PC-3 (cell line): Measurements from ENCODE around the gene CCDC159. TPM values are rescaled to one million over a fixed set of nuclear protein-coding genes. Genes with fewer than 3 reads are reported as not detected.

Experiments
- ATAC-seq: fragments of 200-7000 bp; cut with Tn5 transposase; 2 replicates; pipeline ENCODE4 v1.9.1; 2020; ENCODE audit warnings: mild to moderate bottlenecking, moderate library complexity
- BruUV-seq: library from RNA; stranded (reverse); fragments of 400-500 nt; replicated peaks from 2 replicates; lab custom pipeline; 2021; lab: Mats Ljungman, UMichigan
- CTCF ChIA-PET: fragments of 300-600 bp; sonication (Branson Sonifier 250); formaldehyde crosslinking; loops from one replicate; lab custom pipeline; 2022; ENCODE audit warnings: antibody characterized with exemption; lab: Charles Lee
- POLR2A ChIA-PET: fragments of 300-600 bp; sonication (Branson Sonifier 250); formaldehyde crosslinking; loops from one replicate; lab custom pipeline; 2022; ENCODE audit warnings: antibody characterized with exemption; ENCODE audit not compliant: unreplicated experiment; lab: Charles Lee
- DNase-seq: peaks from one replicate; pipeline ENCODE4 v3.0.0-alpha.2; 2015
- H2AFZ ChIP-seq: fragments of 300-600 bp; sonication (generic); 2 replicates; pipeline ENCODE4 v1.6.0; 2016; ENCODE audit warnings: antibody characterized with exemption, low read length
- H3F3A ChIP-seq: fragments of 300-600 bp; sonication (generic); one replicate; pipeline ENCODE4 v1.6.0; 2017; ENCODE audit warnings: antibody characterized with exemption, low read length, control low read depth, mild to moderate bottlenecking; ENCODE audit not compliant: unreplicated experiment
- H3K27ac ChIP-seq: fragments of 300-600 bp; sonication (generic); 2 replicates; pipeline ENCODE4 v1.5.1; 2016; ENCODE audit warnings: mild to moderate bottlenecking, low read length
- H3K27me3 ChIP-seq: fragments of 300-600 bp; sonication (generic); 2 replicates; pipeline ENCODE4 v1.6.1; 2016; ENCODE audit warnings: low read length, mixed read lengths
- H3K36me3 ChIP-seq: fragments of 300-600 bp; sonication (generic); 2 replicates; pipeline ENCODE4 v1.6.1; 2016; ENCODE audit warnings: low read depth, mixed run types, low read length, mixed read lengths
- H3K4me1 ChIP-seq: fragments of 300-600 bp; sonication (generic); 2 replicates; pipeline ENCODE4 v1.5.1; 2016; ENCODE audit warnings: low read length; ENCODE audit not compliant: insufficient read depth
- H3K4me2 ChIP-seq: fragments of 300-600 bp; sonication (generic); 2 replicates; pipeline ENCODE4 v1.6.0; 2016; ENCODE audit warnings: low read length
- H3K4me3 ChIP-seq: fragments of 300-600 bp; sonication (generic); 2 replicates; pipeline ENCODE4 v1.5.1; 2016; ENCODE audit warnings: mild to moderate bottlenecking, low read length, mixed read lengths
- H3K79me2 ChIP-seq: fragments of 300-600 bp; sonication (generic); 2 replicates; pipeline ENCODE4 v1.6.1; 2017; ENCODE audit warnings: low read length, mixed read lengths
- H3K9ac ChIP-seq: fragments of 300-600 bp; sonication (generic); 2 replicates; pipeline ENCODE4 v1.6.0; 2016; ENCODE audit warnings: mild to moderate bottlenecking, low read length
- H3K9me2 ChIP-seq: fragments of 300-600 bp; sonication (generic); replicated peaks from 2 replicates; pipeline ENCODE4 v1.6.1; 2016; ENCODE audit warnings: mixed run types, low read length, mixed read lengths
- H3K9me3 ChIP-seq: fragments of 300-600 bp; sonication (generic); 2 replicates; pipeline ENCODE4 v1.6.1; 2016; ENCODE audit warnings: low read length, mixed read lengths
- H4K20me1 ChIP-seq: fragments of 300-600 bp; sonication (generic); 2 replicates; pipeline ENCODE4 v1.6.1; 2016; ENCODE audit warnings: low read length, mixed read lengths
- CTCF ChIP-seq: fragments of 300-600 bp; sonication (generic); conservative IDR thresholded peaks from 2 replicates; pipeline ENCODE4 v1.5.1; 2017; ENCODE audit warnings: antibody characterized with exemption, low read depth, mild to moderate bottlenecking, low read length
- EZH2 ChIP-seq: fragments of 300-600 bp; sonication (generic); IDR thresholded peaks from one replicate; pipeline ENCODE4 v1.6.1; 2017; ENCODE audit warnings: antibody characterized with exemption, mild to moderate bottlenecking, low read length; ENCODE audit not compliant: unreplicated experiment
- EZH2phosphoT487 ChIP-seq: fragments of 300-600 bp; sonication (generic); IDR thresholded peaks from 2 replicates; pipeline ENCODE4 v1.6.1; 2018; ENCODE audit warnings: mild to moderate bottlenecking, antibody characterized with exemption, low read length, borderline replicate concordance
- intact Hi-C: fragments of 100-400 bp; cut with micrococcal nuclease; formaldehyde crosslinking; loops from 2 replicates; pipeline ENCODE4 v1.9.0; 2023
- total RNA-seq: library from RNA; depleted of rRNA; stranded (reverse); fragments of >200 nt; gene quantifications from 2 replicates; pipeline ENCODE4 v1.2.3, GENCODE V29; 2014

CCDC159 gene
- total RNA-seq, 1 experiment from 2014 or later, result 10.3 TPM

GRCh38 chr19:11373166-11373884 is 27.0 kb downstream of the CCDC159 start:
- Histone ChIP-seq H3K9me3 (no peaks in the 10 kb centered on the region), H3K27ac (no peak overlapping the region), H3K36me3 (no peaks in the 10 kb centered on the region), H2AFZ (no peak overlapping the region; the same call in 1 of the 2 replicates), H3K4me1 (peaks cover 39% of the 10 kb centered on the region), H3K9me2 (no peaks in the 10 kb centered on the region), H3K9ac (no peak overlapping the region), H3K4me2 (peak overlapping the region; percentile 78), H3K4me3 (peak overlapping the region; percentile 68; the same call in 1 of the 2 replicates), H3K27me3 (no peaks in the 10 kb centered on the region), H3K79me2 (peaks cover 17% of the 10 kb centered on the region), H3F3A (peaks cover 7% of the 10 kb centered on the region), H4K20me1 (no peaks in the 10 kb centered on the region)
- CTCF ChIA-PET, result interaction anchor here (0.6 kb wide), 1 partner anchor 78 kb away, joined by 3 read pairs; no protein-coding TSS in a partner anchor
- POLR2A ChIA-PET, result interaction anchor here (0.6 kb wide), 1 partner anchor 10 kb away, joined by 3 read pairs; no protein-coding TSS in a partner anchor
- peak; percentile 58 for DNase-seq
- no TSS peak for BruUV-seq
- no peak for ATAC-seq
- TF ChIP-seq EZH2phosphoT487 (no peak), EZH2 (no peak), CTCF (no peak)
- intact Hi-C loops, result no loop called here

GRCh38 chr19:11373885-11374432 is 27.6 kb downstream of the CCDC159 start:
- Histone ChIP-seq H3F3A (peaks cover 11% of the 10 kb centered on the region), H4K20me1 (no peaks in the 10 kb centered on the region), H3K27me3 (no peaks in the 10 kb centered on the region), H3K9me2 (no peaks in the 10 kb centered on the region), H3K4me1 (peaks cover 44% of the 10 kb centered on the region), H3K27ac (no peak overlapping the region), H3K79me2 (peaks cover 17% of the 10 kb centered on the region), H3K36me3 (no peaks in the 10 kb centered on the region), H3K4me2 (peak overlapping the region; percentile 78), H3K9me3 (no peaks in the 10 kb centered on the region), H3K9ac (peak overlapping the region; percentile 88; the same call in 1 of the 2 replicates), H3K4me3 (peak overlapping the region; percentile 68), H2AFZ (peak overlapping the region; percentile 78)
- ATAC-seq (no peak), DNase-seq (no peak)
- TF ChIP-seq CTCF, result no peak
- no peak for TF ChIP-seq EZH2
- TF ChIP-seq EZH2phosphoT487, result no peak
- intact Hi-C loops, result loop anchor here (1.0 kb wide), 1 partner anchor 28 kb away; the partner anchor contains the start of genes CCDC159 and TMEM205
- CTCF ChIA-PET, result interaction anchor here (0.6 to 1.9 kb wide), 3 partner anchors 79 to 108 kb away, joined by 3 to 13 read pairs (median 5); no protein-coding TSS in a partner anchor
- BruUV-seq, result no TSS peak
- POLR2A ChIA-PET, result interaction anchor here (0.6 to 1.9 kb wide), 4 partner anchors 10 to 108 kb away, joined by 3 to 6 read pairs (median 4); partner anchors contain the start of genes CCDC159, RAB3D and TMEM205
